ENCODE measurements around the gene SSC4D. TPM values are rescaled to one million over a fixed set of nuclear protein-coding genes. Genes with fewer than 3 reads are reported as not detected.
"Not testable (repeated sequence)": the region's sequence is repeated elsewhere in the genome, so short reads cannot be mapped to it uniquely, and the experiment has no call there.

The SSC4D gene
- total RNA-seq, 3 donors from 2014 or later (not counting 1 experiment from before 2014, with no cell fraction given) = 0.40 TPM; not detected in 2

DNA sequence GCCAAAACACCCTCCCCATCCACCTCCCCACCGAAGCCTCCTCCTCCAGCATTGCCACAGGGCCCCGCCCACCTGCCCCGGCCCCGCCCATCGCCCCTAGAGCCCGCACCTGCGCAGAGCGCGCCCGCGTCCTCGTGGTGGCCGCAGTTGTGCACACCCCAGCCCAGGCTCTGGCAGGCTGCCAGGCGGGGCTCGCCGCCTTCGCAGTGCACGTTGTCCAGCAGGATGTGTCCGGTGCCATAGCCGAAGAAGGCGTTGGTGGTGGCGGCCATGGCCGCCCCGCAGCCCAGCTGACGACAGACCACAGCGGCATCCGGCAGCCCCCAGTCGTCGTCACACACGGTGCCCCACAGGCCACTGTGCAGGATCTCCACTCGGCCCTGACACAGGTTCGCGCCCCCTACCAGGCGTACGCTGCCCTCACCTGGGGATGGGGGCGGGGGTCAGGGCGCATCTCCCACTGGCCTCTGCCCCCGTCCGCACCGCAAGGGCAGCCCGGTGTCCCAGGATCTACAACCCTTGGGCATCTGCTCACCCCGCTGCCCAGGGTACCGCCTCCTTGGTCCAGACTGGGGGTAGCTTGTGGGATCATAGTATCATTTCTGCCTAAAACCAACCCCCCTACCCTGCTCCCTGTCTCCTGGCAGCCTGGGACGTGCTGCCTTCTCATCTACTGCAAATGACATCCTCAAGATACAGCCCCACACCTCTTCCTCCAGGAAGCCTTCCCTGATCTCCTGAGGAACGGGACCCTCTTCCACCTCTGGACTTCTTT, 11.9 kb downstream of the SSC4D start:
- WGBS (ENCODE audit: insufficient coverage) = 12% methylated on average over 43 of the region's 45 CpGs
- TF ChIP-seq CTCF (IDR thresholded peaks at IDR 0.05) = no peak
- Histone ChIP-seq H3K4me1 (ENCODE audit: control insufficient read depth, insufficient read depth, low read length) (peaks cover 28% of the 10 kb centered on the region), H3K27me3 (ENCODE audit: control insufficient read depth, insufficient read depth, low read length) (no peaks in the 10 kb centered on the region), H3K27ac (ENCODE audit: low read length) (no peak overlapping the region), H3K9me3 (ENCODE audit: control insufficient read depth, insufficient read depth, low read length) (no peaks in the 10 kb centered on the region), H3K4me3 (ENCODE audit: low read length) (peak overlapping the region; percentile 40), H3K36me3 (ENCODE audit: control insufficient read depth, insufficient read depth, low read length) (no peaks in the 10 kb centered on the region)
- peak overlapping the region; percentile 74 for H3K4me3 Mint-ChIP-seq
- H3K9me3 Mint-ChIP-seq = no peaks in the 10 kb centered on the region
- ATAC-seq = peak; percentile 67 to 77 (median 74)
- no peaks in the 10 kb centered on the region for H3K27me3 Mint-ChIP-seq (ENCODE audit: low read depth in 2 of 2)
- intact Hi-C loops (cut with micrococcal nuclease) = no loop called here
- H3K27ac Mint-ChIP-seq = peak overlapping the region in 1 of 2 donors; percentile 29
- peaks cover 10 to 21% of the 10 kb centered on the region in 2 donors for H3K4me1 Mint-ChIP-seq
- H3K36me3 Mint-ChIP-seq = no peaks in the 10 kb centered on the region
- peak; percentile 71 to 86 for DNase-seq

- Mint-ChIP-seq H3K4me3 (peak overlapping the region; percentile 71), H3K27ac (no peak overlapping the region), H3K36me3 (no peaks in the 10 kb centered on the region), H3K27me3 (ENCODE audit: low read depth in 2 of 2) (no peaks in the 10 kb centered on the region), H3K4me1 (peaks cover 12 to 22% of the 10 kb centered on the region in 2 donors), H3K9me3 (no peaks in the 10 kb centered on the region)
- no peak for DNase-seq
- Histone ChIP-seq H3K36me3 (ENCODE audit: control insufficient read depth, insufficient read depth, low read length) (no peaks in the 10 kb centered on the region), H3K9me3 (ENCODE audit: control insufficient read depth, insufficient read depth, low read length) (no peaks in the 10 kb centered on the region), H3K27ac (ENCODE audit: low read length) (no peak overlapping the region), H3K4me1 (ENCODE audit: control insufficient read depth, insufficient read depth, low read length) (peaks cover 31% of the 10 kb centered on the region), H3K4me3 (ENCODE audit: low read length) (peak overlapping the region; percentile 40), H3K27me3 (ENCODE audit: control insufficient read depth, insufficient read depth, low read length) (no peaks in the 10 kb centered on the region)
- no peak for ATAC-seq
- TF ChIP-seq CTCF (IDR thresholded peaks at IDR 0.05) = no peak
- 82% methylated on average over 8 of the region's 8 CpGs for WGBS (ENCODE audit: insufficient coverage)
- intact Hi-C loops (cut with micrococcal nuclease) = no loop called here
Observed at GRCh38 chr7:76396864-76397263, 12.6 kb downstream of the SSC4D start.

DNA sequence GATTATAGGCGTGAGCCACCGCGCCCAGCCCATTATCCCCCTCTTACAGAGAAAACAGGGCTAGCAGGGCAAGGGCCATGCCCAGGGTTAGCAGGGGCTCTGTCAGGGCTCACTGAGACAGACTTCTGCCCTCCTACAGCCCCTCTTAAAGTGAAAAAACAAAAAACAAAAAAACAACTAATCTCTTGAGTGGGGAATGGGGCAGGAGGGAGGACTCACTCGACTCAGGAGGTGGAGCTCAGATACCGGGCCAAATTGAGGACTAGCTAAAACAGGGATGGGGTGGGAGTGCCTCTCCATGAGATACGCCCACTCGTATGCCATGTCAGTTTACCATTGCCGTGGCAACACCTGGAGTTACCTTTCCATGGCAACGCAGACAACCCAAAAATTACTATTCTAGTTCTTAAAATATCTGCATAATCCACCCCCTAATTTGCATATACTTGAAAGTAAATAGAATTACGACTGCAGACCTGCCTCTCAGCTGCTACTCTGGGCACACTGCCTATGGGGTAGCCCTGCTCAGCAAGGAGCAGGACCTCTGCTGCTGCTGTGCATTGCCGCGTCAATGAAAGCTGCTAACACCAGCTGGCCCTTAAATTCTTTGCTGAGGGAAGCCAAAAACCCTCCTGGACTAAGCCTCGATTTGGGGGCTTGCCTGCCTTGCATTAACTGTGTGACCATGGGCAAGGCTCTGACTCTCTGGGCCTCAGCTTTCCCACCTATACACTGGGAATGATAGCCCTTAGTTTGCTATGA, 13.4 kb downstream of the SSC4D start:
- peaks cover 31% of the 10 kb centered on the region for H3K4me1 ChIP-seq (ENCODE audit: control insufficient read depth, insufficient read depth, low read length)
- no peak overlapping the region for H3K4me3 ChIP-seq (ENCODE audit: low read length)
- ATAC-seq (no peak), DNase-seq (no peak)
- H3K27me3 ChIP-seq (ENCODE audit: control insufficient read depth, insufficient read depth, low read length) = no peaks in the 10 kb centered on the region
- H3K27ac ChIP-seq (ENCODE audit: low read length) = no peak overlapping the region
- Mint-ChIP-seq H3K36me3 (no peaks in the 10 kb centered on the region), H3K4me1 (peaks cover 12 to 22% of the 10 kb centered on the region in 2 donors), H3K27me3 (ENCODE audit: low read depth in 2 of 2) (no peaks in the 10 kb centered on the region), H3K9me3 (no peaks in the 10 kb centered on the region), H3K27ac (no peak overlapping the region), H3K4me3 (no peak overlapping the region)
- H3K36me3 ChIP-seq (ENCODE audit: control insufficient read depth, insufficient read depth, low read length) = no peaks in the 10 kb centered on the region
- no peaks in the 10 kb centered on the region for H3K9me3 ChIP-seq (ENCODE audit: control insufficient read depth, insufficient read depth, low read length)
- whole genome bisulfite sequencing (ENCODE audit: insufficient coverage) = 88% methylated on average over 13 of the region's 13 CpGs
- intact Hi-C loops (cut with micrococcal nuclease) = no loop called here
- TF ChIP-seq CTCF (IDR thresholded peaks at IDR 0.05) = no peak

DNA sequence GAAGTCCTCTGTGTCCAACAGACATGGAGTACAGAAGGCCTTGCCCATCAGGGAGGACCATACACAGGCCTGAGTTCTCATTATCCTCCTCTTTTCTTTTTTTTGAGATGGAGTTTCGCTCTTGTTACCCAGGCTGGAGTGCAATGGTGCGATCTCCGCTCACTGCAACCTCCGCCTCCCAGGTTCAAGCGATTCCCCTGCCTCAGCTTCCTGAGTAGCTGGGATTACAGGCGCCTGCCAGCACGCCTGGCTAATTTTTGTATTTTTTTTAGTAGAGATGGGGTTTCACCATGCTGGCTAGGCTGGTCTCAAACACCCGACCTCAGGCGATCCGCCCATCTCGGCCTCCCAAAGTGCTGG, 13.9 kb downstream of the SSC4D start:
- DNase-seq; H3K4me3 Mint-ChIP-seq; H3K4me3 ChIP-seq (ENCODE audit: low read length); H3K36me3 Mint-ChIP-seq; H3K27ac Mint-ChIP-seq; intact Hi-C loops (cut with micrococcal nuclease); H3K9me3 ChIP-seq (ENCODE audit: control insufficient read depth, insufficient read depth, low read length); H3K27me3 ChIP-seq (ENCODE audit: control insufficient read depth, insufficient read depth, low read length); H3K9me3 Mint-ChIP-seq; H3K27ac ChIP-seq (ENCODE audit: low read length); H3K36me3 ChIP-seq (ENCODE audit: control insufficient read depth, insufficient read depth, low read length); ATAC-seq; H3K27me3 Mint-ChIP-seq (ENCODE audit: low read depth in 2 of 2): not testable (repeated sequence)
- 94% methylated on average over 11 of the region's 11 CpGs for WGBS (ENCODE audit: insufficient coverage)
- peaks cover 31% of the 10 kb centered on the region for H3K4me1 ChIP-seq (ENCODE audit: control insufficient read depth, insufficient read depth, low read length)
- peaks cover 12 to 22% of the 10 kb centered on the region in 2 donors for H3K4me1 Mint-ChIP-seq

All from natural killer cell (primary cell).